Measurements from ENCODE around the gene TRPM3. TPM values are rescaled to one million over a fixed set of nuclear protein-coding genes. Genes with fewer than 3 reads are reported as not detected.
"Not testable (repeated sequence)": the region's sequence is repeated elsewhere in the genome, so short reads cannot be mapped to it uniquely, and the experiment has no call there.

TRPM3 gene
- total and polyA plus RNA-seq, 2 of the 8 experiments (the other 6 are each of a cell fraction or from before 2014, with no cell fraction given): 2.4 to 10.9 TPM

- H3K27me3 ChIP-seq (replicated peaks in 1 of 4; ENCODE audit: control insufficient read depth in 3 of 4, extremely low read depth in 1 of 4, insufficient read depth in 3 of 4, low read length in 3 of 4); H2BK15ac ChIP-seq (ENCODE audit: low read length); H3K23me2 ChIP-seq (ENCODE audit: low read depth, low read length); H2BK5ac ChIP-seq (ENCODE audit: low read depth, low read length); H4K20me1 ChIP-seq (replicated peaks in 1 of 2; ENCODE audit: control insufficient read depth in 1 of 2, insufficient read depth in 2 of 2, low read length in 2 of 2); H3K27ac ChIP-seq (ENCODE audit: low read depth, low read length); H4K91ac ChIP-seq (replicated peaks; ENCODE audit: insufficient read length, low read length); H3K4me3 ChIP-seq (ENCODE audit: extremely low read depth in 1 of 4, insufficient read depth in 2 of 4, low read depth in 3 of 4, low read length in 4 of 4); H3K18ac ChIP-seq (ENCODE audit: extremely low read depth, low read length); H2AFZ ChIP-seq (ENCODE audit: low read length); H3K4ac ChIP-seq (replicated peaks; ENCODE audit: insufficient read length, low read depth, low read length); H3K36me3 ChIP-seq (ENCODE audit: control insufficient read depth in 2 of 4, insufficient read depth in 4 of 4, low read length in 3 of 4); H2BK20ac ChIP-seq (ENCODE audit: low read length); H3K14ac ChIP-seq (ENCODE audit: insufficient read length); DNase-seq (ENCODE audit: low read depth in 1 of 2, low spot score in 2 of 2); H3K56ac ChIP-seq (replicated peaks; ENCODE audit: insufficient read length, low read depth, low read length); H4K5ac ChIP-seq (ENCODE audit: insufficient read length, low read depth, low read length); H3K9me3 ChIP-seq (ENCODE audit: insufficient read depth in 2 of 2, low read depth in 1 of 2, low read length in 1 of 2); POLR2A ChIA-PET (ENCODE audit: partially characterized antibody); H3K4me1 ChIP-seq (replicated peaks in 1 of 4; ENCODE audit: control insufficient read depth in 3 of 4, insufficient read depth in 4 of 4, low read length in 3 of 4); H3K79me2 ChIP-seq (ENCODE audit: control insufficient read depth in 1 of 2, insufficient read depth in 2 of 2, low read length in 2 of 2); H3K79me1 ChIP-seq (ENCODE audit: low read depth, low read length); H2BK120ac ChIP-seq (replicated peaks; ENCODE audit: low read depth, low read length); H3K4me2 ChIP-seq (ENCODE audit: insufficient read depth in 1 of 2, low read depth in 2 of 2, low read length in 2 of 2); H2BK12ac ChIP-seq (ENCODE audit: low read depth, low read length); FAIRE-seq; H4K8ac ChIP-seq (ENCODE audit: extremely low read depth, insufficient read depth, low read length); H3K23ac ChIP-seq (ENCODE audit: insufficient read length); H3K9ac ChIP-seq (replicated peaks in 1 of 4; ENCODE audit: extremely low read depth in 1 of 4, low read depth in 3 of 4, low read length in 3 of 4); H2AK5ac ChIP-seq (ENCODE audit: low read depth, low read length): not testable (repeated sequence)
- TF ChIP-seq RAD21 (IDR thresholded peaks at IDR 0.05 in 1 of 2, conservative IDR thresholded peaks at IDR 0.05 in 1 of 2; ENCODE audit: low read depth in 2 of 2, low read length in 2 of 2) (peak; percentile 28 to 39; a peak in 3 of 4 replicates), CTCF (IDR thresholded peaks at IDR 0.05; ENCODE audit: control extremely low read depth in 1 of 3, insufficient read depth in 1 of 3, low read depth in 1 of 3, low read length in 3 of 3) (peak; percentile 13 to 20 (median 18); a peak in 3 of 4 replicates)
- CTCF ChIA-PET (ENCODE audit: partially characterized antibody): interaction anchor here (0.6 to 5.2 kb wide), 3 partner anchors 11 to 595 kb away, joined by 3 to 32 read pairs (median 3); no protein-coding TSS in a partner anchor
- 78% methylated on average over 11 of the region's 15 CpGs; no CpG with 5 or more reads in 1 of the 2 experiments for WGBS, 2 experiments (ENCODE audit: extremely low coverage in 1 of 2, insufficient coverage in 1 of 2, insufficient read length in 1 of 2, insufficient replicate concordance in 2 of 2, low coverage in 1 of 2, low lambda C conversion rate in 2 of 2, missing lambda C conversion rate in 1 of 2)
These were observed 492.2 kb downstream of the TRPM3 start for GRCh38 chr9:70629080-70629685.

Data from H1 (cell line).